ENCODE measurements around the gene ALPI. TPM values are rescaled to one million over a fixed set of nuclear protein-coding genes. Genes with fewer than 3 reads are reported as not detected.
"Not testable (repeated sequence)": the region's sequence is repeated elsewhere in the genome, so short reads cannot be mapped to it uniquely, and the experiment has no call there.

ALPI gene
- total RNA-seq, 1 donor from 2014 or later, result not detected

GRCh38 chr2:232431705-232432590, 24.0 kb upstream of the ALPI start:
- Histone ChIP-seq H3K4me1 (no peaks in the 10 kb centered on the region), H3K4me3 (no peak overlapping the region), H3K9me3 (ENCODE audit: low read depth) (no peaks in the 10 kb centered on the region), H3K27me3 (no peaks in the 10 kb centered on the region), H3K27ac (no peak overlapping the region), H3K4me2 (no peak overlapping the region), H4K20me1 (ENCODE audit: low read depth) (no peaks in the 10 kb centered on the region), H3K9ac (no peak overlapping the region), H2AFZ (replicated peaks) (peak overlapping the region; percentile 45), H3K79me2 (ENCODE audit: low read depth) (no peaks in the 10 kb centered on the region), H3K36me3 (no peaks in the 10 kb centered on the region), H3F3A (ENCODE audit: low read depth) (no peaks in the 10 kb centered on the region)
- H3K4me1 Mint-ChIP-seq, result peaks cover 3% of the 10 kb centered on the region
- TF ChIP-seq EZH2phosphoT487 (IDR thresholded peaks at IDR 0.05) (no peak), CTCF (IDR thresholded peaks at IDR 0.05) (no peak), EZH2 (IDR thresholded peaks at IDR 0.05) (no peak)
- H3K27me3 Mint-ChIP-seq (ENCODE audit: insufficient read depth, low read depth), result peaks cover 7% of the 10 kb centered on the region
- no peaks in the 10 kb centered on the region for H3K36me3 Mint-ChIP-seq
- no peak overlapping the region for H3K4me3 Mint-ChIP-seq
- no peak overlapping the region for H3K27ac Mint-ChIP-seq
- no peaks in the 10 kb centered on the region for H3K9me3 Mint-ChIP-seq
- DNase-seq (ENCODE audit: low spot score), result no peak

- Mint-ChIP-seq H3K9me3 (no peaks in the 10 kb centered on the region), H3K27ac (no peak overlapping the region), H3K27me3 (ENCODE audit: insufficient read depth, low read depth) (peaks cover 8% of the 10 kb centered on the region), H3K36me3 (no peaks in the 10 kb centered on the region), H3K4me1 (peaks cover 3% of the 10 kb centered on the region), H3K4me3 (no peak overlapping the region)
- Histone ChIP-seq H3K4me3 (no peak overlapping the region), H3K36me3 (no peaks in the 10 kb centered on the region), H3K27me3 (no peaks in the 10 kb centered on the region), H3K9ac (no peak overlapping the region), H4K20me1 (ENCODE audit: low read depth) (no peaks in the 10 kb centered on the region), H3K27ac (no peak overlapping the region), H3F3A (ENCODE audit: low read depth) (no peaks in the 10 kb centered on the region), H3K9me3 (ENCODE audit: low read depth) (no peaks in the 10 kb centered on the region), H2AFZ (replicated peaks) (peak overlapping the region; percentile 45), H3K4me2 (no peak overlapping the region), H3K4me1 (no peaks in the 10 kb centered on the region), H3K79me2 (ENCODE audit: low read depth) (no peaks in the 10 kb centered on the region)
- TF ChIP-seq EZH2 (IDR thresholded peaks at IDR 0.05) (no peak), CTCF (IDR thresholded peaks at IDR 0.05) (peak; percentile 52)
- peak; percentile 45 for DNase-seq (ENCODE audit: low spot score)
Measured at GRCh38 chr2:232432598-232433184, 23.3 kb upstream of the ALPI start.

- not testable (repeated sequence) for H3K36me3 Mint-ChIP-seq; H3K36me3 ChIP-seq; H3K4me1 ChIP-seq; H3K4me3 ChIP-seq; DNase-seq (ENCODE audit: low spot score); H3F3A ChIP-seq (ENCODE audit: low read depth); H3K27ac ChIP-seq; H3K27me3 ChIP-seq; H3K9me3 ChIP-seq (ENCODE audit: low read depth); H4K20me1 ChIP-seq (ENCODE audit: low read depth); H2AFZ ChIP-seq (replicated peaks); H3K9ac ChIP-seq; H3K9me3 Mint-ChIP-seq; H3K4me1 Mint-ChIP-seq; H3K4me3 Mint-ChIP-seq; H3K4me2 ChIP-seq; H3K79me2 ChIP-seq (ENCODE audit: low read depth)
- peaks cover 10% of the 10 kb centered on the region for H3K27me3 Mint-ChIP-seq (ENCODE audit: insufficient read depth, low read depth)
- peak overlapping the region; percentile 74 for H3K27ac Mint-ChIP-seq
Measured at GRCh38 chr2:232433622-232434021, 22.3 kb upstream of the ALPI start.

- Histone ChIP-seq H3F3A (ENCODE audit: low read depth) (no peaks in the 10 kb centered on the region), H3K4me1 (no peaks in the 10 kb centered on the region), H3K4me3 (no peak overlapping the region), H3K9me3 (ENCODE audit: low read depth) (no peaks in the 10 kb centered on the region), H4K20me1 (ENCODE audit: low read depth) (no peaks in the 10 kb centered on the region), H3K79me2 (ENCODE audit: low read depth) (no peaks in the 10 kb centered on the region), H3K27me3 (no peaks in the 10 kb centered on the region), H3K9ac (no peak overlapping the region), H3K36me3 (no peaks in the 10 kb centered on the region), H3K4me2 (no peak overlapping the region), H2AFZ (replicated peaks) (no peak overlapping the region), H3K27ac (no peak overlapping the region)
- Mint-ChIP-seq H3K9me3 (no peaks in the 10 kb centered on the region), H3K36me3 (no peaks in the 10 kb centered on the region), H3K4me3 (no peak overlapping the region), H3K27me3 (ENCODE audit: insufficient read depth, low read depth) (peaks cover 8% of the 10 kb centered on the region), H3K4me1 (peaks cover 3% of the 10 kb centered on the region), H3K27ac (no peak overlapping the region)
- DNase-seq (ENCODE audit: low spot score), result no peak
- no peak for TF ChIP-seq EZH2 (IDR thresholded peaks at IDR 0.05)
- no peak for TF ChIP-seq EZH2phosphoT487 (IDR thresholded peaks at IDR 0.05)
- no peak for TF ChIP-seq CTCF (IDR thresholded peaks at IDR 0.05)
Measured at GRCh38 chr2:232434091-232434490, 21.9 kb upstream of the ALPI start.
